Muscle layer of colon (tissue), 2 donors: ENCODE measurements around the gene SLC17A9.

Experiments
- H3K27ac ChIP-seq: one replicate; pipeline ENCODE4 v1.7.0; 2013; ENCODE audit warnings: low read depth, mild to moderate bottlenecking, low read length, moderate library complexity
- H3K27me3 ChIP-seq, 2 donors: one replicate each; pipeline ENCODE4 v1.7.0; 2013; ENCODE audit warnings: low read length in 2 of 2, mild to moderate bottlenecking in 2 of 2; ENCODE audit not compliant: insufficient read depth in 2 of 2, control insufficient read depth in 1 of 2
- H3K36me3 ChIP-seq: one replicate; pipeline ENCODE4 v1.7.0; 2013; ENCODE audit warnings: mild to moderate bottlenecking, low read length; ENCODE audit not compliant: insufficient read depth
- H3K4me1 ChIP-seq: one replicate; pipeline ENCODE4 v1.7.0; 2013; ENCODE audit warnings: mild to moderate bottlenecking, low read length; ENCODE audit not compliant: insufficient read depth
- H3K4me3 ChIP-seq, 2 donors: one replicate each; pipeline ENCODE4 v1.7.0; 2013; ENCODE audit warnings: low read length in 2 of 2, low read depth in 1 of 2, mild to moderate bottlenecking in 1 of 2, moderate library complexity in 1 of 2
- H3K9ac ChIP-seq: one replicate; pipeline ENCODE4 v1.7.0; 2013; ENCODE audit warnings: low read length
- H3K9me3 ChIP-seq: one replicate; pipeline ENCODE4 v1.7.0; 2013; ENCODE audit warnings: mild to moderate bottlenecking, low read length
- donor health status: abdominal sarcoma.
- donor health status: Adenocarcinoma of cecum.

Gene SLC17A9

DNA sequence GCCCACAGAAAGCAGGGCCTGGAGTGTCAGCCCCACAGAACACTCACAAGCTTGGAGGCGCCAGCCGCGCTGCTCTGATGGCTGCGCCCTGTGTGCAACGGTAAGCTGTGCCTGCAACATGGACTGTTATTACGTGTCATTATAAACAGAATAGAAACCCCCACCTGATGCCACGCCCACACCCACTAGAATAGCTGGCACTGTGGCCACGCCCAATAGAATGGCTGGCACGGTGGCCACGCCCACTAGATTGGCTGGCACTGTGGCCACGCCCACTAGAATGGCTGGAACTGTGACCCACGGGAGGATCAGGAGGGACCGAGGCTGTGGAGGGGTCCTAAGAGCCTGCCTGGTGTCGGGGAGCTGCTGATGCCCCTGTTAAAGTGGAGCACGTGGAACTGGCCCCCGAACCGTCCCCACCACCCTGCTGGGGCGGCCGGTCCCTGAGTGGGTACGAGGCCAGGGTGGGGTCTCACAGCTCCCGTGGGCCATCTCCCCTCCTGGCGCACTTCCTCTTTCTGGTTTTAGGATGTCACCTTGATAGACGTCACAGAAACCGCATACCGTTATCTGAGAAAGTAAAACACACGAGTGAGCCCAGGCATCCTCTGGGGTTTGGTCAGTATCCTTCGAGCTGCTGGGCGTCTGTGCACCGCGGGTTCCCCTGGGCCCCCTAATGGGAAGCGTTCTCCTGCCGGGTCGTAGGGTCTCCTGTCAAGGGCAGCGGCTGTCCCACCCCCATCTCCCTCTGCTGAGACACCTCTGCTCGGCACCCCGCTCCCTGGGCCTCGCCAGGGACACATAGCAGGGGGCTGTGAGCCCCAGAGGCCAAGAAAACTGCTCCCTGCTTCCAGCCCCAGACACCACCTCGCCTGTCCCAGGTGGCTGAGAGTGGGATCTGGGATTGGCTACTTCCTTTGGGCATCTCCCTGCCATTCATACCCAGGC is 25.4 kb downstream of the SLC17A9 start:
- Histone ChIP-seq H3K9me3 (no peaks in the 10 kb centered on the region), H3K9ac (no peak overlapping the region), H3K4me1 (peaks cover under 1% of the 10 kb centered on the region), H3K27me3 (peaks cover 29 to 94% of the 10 kb centered on the region in 2 donors), H3K36me3 (no peaks in the 10 kb centered on the region), H3K27ac (no peak overlapping the region), H3K4me3 (no peak overlapping the region)

DNA sequence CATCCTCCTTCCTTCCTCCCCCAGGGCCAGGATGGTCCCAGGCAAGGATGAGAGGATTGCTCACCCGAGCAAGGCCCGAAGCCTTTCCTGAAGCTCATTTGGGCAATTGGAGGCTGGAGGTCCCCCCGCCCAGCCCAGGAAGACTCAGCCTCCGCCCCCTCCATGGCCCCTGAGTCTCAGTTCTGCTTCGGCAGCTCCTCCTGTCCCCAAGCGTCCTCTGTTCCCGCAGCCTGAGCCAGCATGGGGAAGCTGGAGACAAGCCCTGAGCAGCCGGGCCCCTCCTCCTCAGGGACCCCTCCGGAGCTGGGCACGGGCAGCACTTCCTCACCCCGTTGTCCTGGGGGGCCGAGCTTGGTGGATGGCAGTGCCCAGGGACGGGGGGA is 26.0 kb downstream of the SLC17A9 start:
- H3K36me3 ChIP-seq: no peaks in the 10 kb centered on the region
- H3K4me1 ChIP-seq: no peaks in the 10 kb centered on the region
- no peaks in the 10 kb centered on the region for H3K9me3 ChIP-seq
- no peak overlapping the region for H3K4me3 ChIP-seq
- H3K27ac ChIP-seq: no peak overlapping the region
- H3K27me3 ChIP-seq: peaks cover 29 to 93% of the 10 kb centered on the region in 2 donors
- no peak overlapping the region for H3K9ac ChIP-seq

DNA sequence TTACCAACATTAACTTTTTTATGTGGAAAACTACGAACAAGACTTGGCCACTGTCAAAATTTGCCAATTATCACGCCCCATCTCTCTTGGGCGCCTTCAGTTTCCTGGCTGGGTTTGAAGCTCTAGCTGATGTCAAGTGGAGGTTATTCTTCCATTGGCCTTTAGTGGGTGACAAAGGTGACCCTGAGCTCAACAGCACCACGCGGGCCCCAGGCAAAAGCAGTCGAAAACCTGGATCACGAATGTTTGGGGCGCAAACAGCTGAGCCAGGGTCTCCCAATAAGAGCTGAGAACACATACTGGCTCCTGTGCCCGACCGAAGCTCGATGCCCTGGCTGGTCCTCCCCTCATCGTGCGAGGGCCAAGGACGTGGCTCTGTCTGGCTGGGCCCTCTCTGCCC is 26.8 kb downstream of the SLC17A9 start:
- Histone ChIP-seq H3K9ac (no peak overlapping the region), H3K27me3 (peaks cover 24 to 87% of the 10 kb centered on the region in 2 donors), H3K36me3 (no peaks in the 10 kb centered on the region), H3K9me3 (no peaks in the 10 kb centered on the region), H3K27ac (no peak overlapping the region), H3K4me3 (no peak overlapping the region), H3K4me1 (no peaks in the 10 kb centered on the region)

DNA sequence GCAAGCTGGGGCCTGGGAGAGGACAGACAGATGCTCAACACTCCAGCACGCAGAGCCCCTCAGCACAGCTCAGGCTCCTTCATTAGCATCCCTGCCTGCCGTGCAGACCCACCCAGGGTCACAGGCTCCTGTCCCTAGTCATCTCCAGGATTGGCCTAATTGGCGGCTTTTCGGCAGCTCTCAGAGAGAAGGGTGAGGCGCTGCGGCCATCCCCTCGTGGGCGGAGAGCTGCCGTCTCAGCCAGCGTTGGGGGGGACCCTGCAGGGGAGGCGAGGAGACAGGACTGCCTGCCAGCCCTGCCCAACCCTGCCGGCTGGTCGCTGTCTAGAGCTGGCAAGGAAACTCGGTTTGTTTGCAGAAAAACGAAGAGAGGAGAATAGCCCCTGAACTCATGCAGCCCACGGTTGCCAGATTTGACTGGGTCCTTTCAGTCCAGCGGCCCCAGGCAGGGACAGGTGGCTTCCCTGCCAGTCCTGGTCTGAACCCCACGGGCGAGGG is 27.4 kb downstream of the SLC17A9 start:
- no peaks in the 10 kb centered on the region for H3K36me3 ChIP-seq
- H3K9ac ChIP-seq: no peak overlapping the region
- H3K4me1 ChIP-seq: no peaks in the 10 kb centered on the region
- peaks cover 18 to 84% of the 10 kb centered on the region in 2 donors for H3K27me3 ChIP-seq
- H3K27ac ChIP-seq: no peak overlapping the region
- no peak overlapping the region for H3K4me3 ChIP-seq
- H3K9me3 ChIP-seq: no peaks in the 10 kb centered on the region

DNA sequence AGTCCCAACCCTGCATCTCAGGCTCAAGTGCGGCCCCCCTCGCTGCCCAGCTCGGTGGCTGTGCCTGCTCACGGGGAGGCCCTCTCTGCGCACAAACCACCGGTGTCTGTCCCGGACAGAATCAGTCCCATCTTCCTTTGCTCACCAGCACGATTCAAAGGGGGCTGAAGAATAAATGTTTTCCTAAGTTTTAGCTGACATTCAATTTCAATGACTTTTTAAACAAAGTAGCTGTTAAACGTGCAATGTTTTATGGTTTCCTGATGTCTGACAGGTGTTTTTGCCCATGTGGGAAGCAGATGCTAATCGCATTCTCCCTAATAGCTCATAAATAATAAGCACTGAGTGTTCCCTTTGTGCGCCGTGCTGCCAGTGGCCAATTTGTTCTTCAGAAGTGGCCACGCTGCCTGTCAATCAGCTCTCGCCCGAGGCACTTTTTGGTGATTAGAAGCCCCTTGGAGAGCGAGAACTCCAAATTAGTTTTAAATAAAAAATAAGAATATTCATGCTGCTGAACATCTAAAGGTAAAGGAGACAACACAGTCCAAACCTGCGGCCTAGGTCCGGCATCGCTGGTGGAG is 28.0 kb downstream of the SLC17A9 start:
- H3K4me1 ChIP-seq: no peaks in the 10 kb centered on the region
- H3K4me3 ChIP-seq: no peak overlapping the region
- H3K9me3 ChIP-seq: no peaks in the 10 kb centered on the region
- no peak overlapping the region for H3K27ac ChIP-seq
- H3K36me3 ChIP-seq: no peaks in the 10 kb centered on the region
- H3K27me3 ChIP-seq: peaks cover 15 to 82% of the 10 kb centered on the region in 2 donors
- H3K9ac ChIP-seq: no peak overlapping the region

DNA sequence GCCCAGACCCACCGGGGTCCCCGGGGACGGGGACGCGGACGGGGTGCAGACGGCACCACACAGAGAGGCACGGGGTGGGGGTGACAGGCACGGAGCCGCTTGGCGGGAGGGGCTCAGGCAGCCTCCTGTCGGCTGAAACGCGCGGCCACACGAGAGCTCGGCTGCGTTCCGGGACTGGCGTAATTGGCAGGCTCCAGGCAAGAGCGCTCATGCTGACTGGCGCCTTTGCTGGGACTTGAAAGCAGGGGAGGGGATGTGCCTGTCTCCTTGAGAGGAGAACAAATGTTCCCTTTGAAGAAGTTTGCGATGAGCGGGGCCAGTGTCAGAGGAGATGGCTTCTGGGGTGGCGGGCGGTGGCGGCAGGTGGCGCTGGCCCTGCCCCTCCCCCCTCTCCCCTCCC is 28.5 kb downstream of the SLC17A9 start:
- Histone ChIP-seq H3K4me3 (no peak overlapping the region), H3K27ac (no peak overlapping the region), H3K9me3 (no peaks in the 10 kb centered on the region), H3K36me3 (no peaks in the 10 kb centered on the region), H3K27me3 (peaks cover 12 to 82% of the 10 kb centered on the region in 2 donors), H3K4me1 (no peaks in the 10 kb centered on the region), H3K9ac (no peak overlapping the region)

DNA sequence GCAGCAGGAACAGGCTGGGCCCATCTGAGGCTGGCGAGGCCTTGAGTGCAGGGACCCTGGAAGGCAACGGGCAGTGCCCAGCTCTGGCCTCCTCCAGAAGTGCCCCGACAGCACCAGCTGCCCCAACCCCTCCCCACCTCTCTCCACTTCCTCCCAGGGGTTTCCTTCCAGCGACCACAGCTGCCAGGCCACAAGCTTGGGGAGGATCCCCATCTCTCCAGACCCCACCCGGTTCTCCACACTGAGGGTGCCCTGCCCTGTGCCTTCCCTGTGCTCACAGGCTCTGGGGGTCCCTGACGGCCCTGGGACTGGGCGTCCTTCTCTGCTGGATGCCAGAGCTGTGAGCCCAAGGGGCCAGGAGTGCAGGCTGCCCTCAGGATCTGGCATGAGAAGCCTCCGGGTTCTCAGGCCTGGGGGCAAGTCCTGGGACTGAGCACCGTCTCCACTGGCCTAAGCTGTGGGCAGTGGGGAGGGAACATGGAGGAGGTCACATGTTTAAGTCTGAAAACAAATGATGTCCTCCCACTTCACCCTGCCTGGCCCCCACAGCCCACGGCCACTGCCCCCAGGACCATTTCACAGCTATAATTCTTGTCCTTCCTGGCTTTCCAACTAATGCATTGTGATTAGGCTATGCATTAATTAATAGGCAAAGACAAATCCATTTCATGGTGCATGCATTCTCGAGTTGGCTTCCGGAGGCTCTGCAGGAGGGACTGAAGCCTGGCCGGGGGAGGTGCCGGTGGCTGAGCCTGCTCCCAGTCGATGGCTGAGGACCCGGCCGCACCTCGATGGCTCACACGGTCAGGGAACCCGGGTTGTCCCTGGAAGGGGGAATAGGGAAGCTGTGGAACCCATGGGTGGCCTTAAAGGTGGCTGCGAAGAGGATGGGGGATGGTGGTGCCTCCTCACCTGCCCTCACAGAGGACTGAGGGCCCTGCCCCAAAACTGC is 29.9 kb downstream of the SLC17A9 start:
- Histone ChIP-seq H3K27me3 (peaks cover 12 to 71% of the 10 kb centered on the region in 2 donors), H3K9me3 (no peaks in the 10 kb centered on the region), H3K36me3 (no peaks in the 10 kb centered on the region), H3K4me1 (no peaks in the 10 kb centered on the region), H3K9ac (no peak overlapping the region), H3K27ac (no peak overlapping the region), H3K4me3 (no peak overlapping the region)

DNA sequence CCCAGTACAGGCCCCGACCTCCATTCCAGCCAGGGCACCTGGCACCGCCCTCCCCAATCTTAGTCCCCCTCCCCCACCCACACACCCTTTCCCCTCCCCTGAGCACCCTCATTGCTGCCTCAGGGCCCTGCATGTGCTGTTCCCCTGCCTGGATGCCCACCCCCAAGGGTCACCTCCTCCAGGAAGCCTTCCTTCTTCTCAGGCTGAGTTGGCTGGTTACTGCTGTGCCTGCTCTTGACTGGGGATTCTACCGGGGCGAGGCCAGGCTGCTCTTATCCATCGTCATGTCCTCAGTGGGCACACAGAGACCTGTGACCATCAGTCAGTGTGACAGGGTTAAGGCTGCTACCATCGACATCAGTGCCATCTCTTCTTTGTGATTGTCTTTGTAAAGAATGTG is 30.7 kb downstream of the SLC17A9 start:
- Histone ChIP-seq H3K4me3 (no peak overlapping the region), H3K9ac (no peak overlapping the region), H3K36me3 (no peaks in the 10 kb centered on the region), H3K27me3 (peaks cover 12 to 63% of the 10 kb centered on the region in 2 donors), H3K27ac (no peak overlapping the region), H3K9me3 (no peaks in the 10 kb centered on the region), H3K4me1 (no peaks in the 10 kb centered on the region)

DNA sequence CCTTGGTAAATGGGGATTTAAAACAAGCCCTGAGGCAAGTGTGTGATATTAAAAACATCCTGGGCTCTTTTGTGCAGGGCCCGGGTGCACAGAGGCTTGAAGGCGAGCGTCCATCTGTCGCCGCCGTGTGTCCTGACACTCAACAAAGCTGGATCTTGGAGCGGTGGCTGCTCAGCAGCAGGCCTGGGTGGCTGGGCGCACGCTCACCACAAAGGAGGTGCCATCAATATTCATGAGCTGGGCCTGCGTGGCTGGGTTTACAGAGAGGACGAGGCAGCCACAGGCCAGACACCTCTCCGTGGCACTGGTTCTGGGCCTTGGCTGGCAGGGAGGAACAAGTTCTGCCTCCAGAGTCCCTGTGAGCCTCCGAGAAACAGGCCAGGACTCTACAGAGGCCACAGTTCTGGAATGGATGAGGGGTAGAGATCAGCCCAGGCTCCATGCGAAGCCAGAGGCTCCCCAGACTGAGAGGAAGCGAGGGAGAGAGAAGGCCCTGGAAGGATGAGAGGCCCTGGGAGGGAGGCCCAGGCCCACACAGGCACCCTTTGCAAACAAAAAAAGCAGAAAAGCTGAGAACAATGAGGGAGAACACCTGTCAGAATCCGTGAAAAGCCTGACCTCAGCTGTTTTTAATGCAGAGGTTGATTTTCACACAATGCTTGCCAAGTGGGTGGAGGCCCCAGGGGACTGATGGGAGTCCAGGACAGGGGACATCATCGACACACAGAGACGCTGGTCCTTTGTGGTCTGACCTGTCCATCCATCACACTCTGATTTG is 32.3 kb downstream of the SLC17A9 start:
- Histone ChIP-seq H3K27me3 (peaks cover 5 to 47% of the 10 kb centered on the region in 2 donors), H3K9ac (no peak overlapping the region), H3K27ac (no peak overlapping the region), H3K9me3 (no peaks in the 10 kb centered on the region), H3K4me3 (no peak overlapping the region), H3K36me3 (no peaks in the 10 kb centered on the region), H3K4me1 (no peaks in the 10 kb centered on the region)

DNA sequence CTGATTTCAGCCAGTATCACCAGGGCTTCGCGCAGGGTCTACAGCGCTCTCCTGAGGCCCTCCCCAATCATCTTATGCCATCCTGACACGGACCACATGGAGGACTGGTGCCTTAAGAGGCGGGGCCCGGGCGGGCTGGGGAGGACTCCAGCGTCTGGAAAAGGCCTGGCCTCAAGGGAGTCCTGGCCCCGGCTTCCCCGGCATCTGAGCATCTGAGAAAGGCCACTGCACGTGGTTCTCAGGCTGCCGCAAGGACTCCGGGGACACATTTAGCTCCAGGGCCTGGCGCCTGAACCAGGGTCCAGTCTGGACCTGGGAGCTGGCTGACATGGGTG is 32.9 kb downstream of the SLC17A9 start:
- Histone ChIP-seq H3K36me3 (no peaks in the 10 kb centered on the region), H3K4me3 (no peak overlapping the region), H3K27ac (no peak overlapping the region), H3K9me3 (no peaks in the 10 kb centered on the region), H3K9ac (no peak overlapping the region), H3K4me1 (no peaks in the 10 kb centered on the region), H3K27me3 (peaks cover 1 to 42% of the 10 kb centered on the region in 2 donors)
